ENCODE results near the gene IL12B.

DNA sequence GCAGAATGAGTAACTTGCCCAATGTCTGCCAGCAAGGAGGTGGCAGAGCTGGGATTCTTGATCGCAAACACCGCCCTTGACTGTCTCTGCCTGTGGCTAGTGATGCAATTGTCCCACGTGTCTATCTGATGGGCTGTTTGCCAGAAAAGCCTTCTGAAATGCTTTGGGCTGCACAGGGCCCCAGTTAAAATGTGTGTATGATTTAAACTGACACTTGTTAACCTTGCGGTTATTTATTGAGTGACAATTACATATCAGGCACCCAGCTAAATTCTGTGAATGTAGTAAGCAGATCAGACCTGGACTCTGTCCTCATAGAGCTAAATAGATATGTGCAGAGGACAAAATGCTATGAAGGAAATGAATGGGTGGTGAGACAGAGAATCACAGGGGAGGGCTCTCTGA lies 11.6 kb upstream of the IL12B start:
- TF ChIP-seq, protein P1, sequence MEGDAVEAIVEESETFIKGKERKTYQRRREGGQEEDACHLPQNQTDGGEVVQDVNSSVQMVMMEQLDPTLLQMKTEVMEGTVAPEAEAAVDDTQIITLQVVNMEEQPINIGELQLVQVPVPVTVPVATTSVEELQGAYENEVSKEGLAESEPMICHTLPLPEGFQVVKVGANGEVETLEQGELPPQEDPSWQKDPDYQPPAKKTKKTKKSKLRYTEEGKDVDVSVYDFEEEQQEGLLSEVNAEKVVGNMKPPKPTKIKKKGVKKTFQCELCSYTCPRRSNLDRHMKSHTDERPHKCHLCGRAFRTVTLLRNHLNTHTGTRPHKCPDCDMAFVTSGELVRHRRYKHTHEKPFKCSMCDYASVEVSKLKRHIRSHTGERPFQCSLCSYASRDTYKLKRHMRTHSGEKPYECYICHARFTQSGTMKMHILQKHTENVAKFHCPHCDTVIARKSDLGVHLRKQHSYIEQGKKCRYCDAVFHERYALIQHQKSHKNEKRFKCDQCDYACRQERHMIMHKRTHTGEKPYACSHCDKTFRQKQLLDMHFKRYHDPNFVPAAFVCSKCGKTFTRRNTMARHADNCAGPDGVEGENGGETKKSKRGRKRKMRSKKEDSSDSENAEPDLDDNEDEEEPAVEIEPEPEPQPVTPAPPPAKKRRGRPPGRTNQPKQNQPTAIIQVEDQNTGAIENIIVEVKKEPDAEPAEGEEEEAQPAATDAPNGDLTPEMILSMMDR (IDR thresholded peaks at IDR 0.05), result no peak
- no peak for TF ChIP-seq POLR2A (IDR thresholded peaks at IDR 0.05)

Data from breast epithelium (tissue), 3 donors.